Nephron progenitor cell (in vitro differentiated cells): ENCODE results near the gene CLEC10A.
"Not testable (repeated sequence)": the region's sequence is repeated elsewhere in the genome, so short reads cannot be mapped to it uniquely, and the experiment has no call there.

Source experiments
- DNase-seq: peaks from one replicate; pipeline ENCODE4 v3.0.0; 2021
- H3K27ac Mint-ChIP-seq: 2 replicates; pipeline ENCODE4 v1.8.0; 2021; ENCODE audit warnings: mild to moderate bottlenecking, moderate library complexity, mixed read lengths
- H3K27me3 Mint-ChIP-seq: 2 replicates; pipeline ENCODE4 v1.8.0; 2021; ENCODE audit warnings: mild to moderate bottlenecking, low read depth, mixed read lengths; ENCODE audit not compliant: poor library complexity
- H3K36me3 Mint-ChIP-seq: 2 replicates; pipeline ENCODE4 v1.8.0; 2021; ENCODE audit warnings: low read depth, mixed read lengths
- H3K4me1 Mint-ChIP-seq: 2 replicates; pipeline ENCODE4 v1.8.0; 2021; ENCODE audit warnings: mixed read lengths
- H3K4me3 Mint-ChIP-seq: 2 replicates; pipeline ENCODE4 v1.8.0; 2021; ENCODE audit warnings: mild to moderate bottlenecking, moderate library complexity, mixed read lengths
- H3K9me3 Mint-ChIP-seq: 2 replicates; pipeline ENCODE4 v1.8.0; 2021; ENCODE audit warnings: mild to moderate bottlenecking, moderate library complexity, mixed read lengths
- CTCF ChIP-seq: fragments of 200-600 bp; sonication (generic); IDR thresholded peaks from 2 replicates; pipeline ENCODE4 v1.5.0; 2021; ENCODE audit warnings: antibody characterized with exemption

CLEC10A gene

DNA sequence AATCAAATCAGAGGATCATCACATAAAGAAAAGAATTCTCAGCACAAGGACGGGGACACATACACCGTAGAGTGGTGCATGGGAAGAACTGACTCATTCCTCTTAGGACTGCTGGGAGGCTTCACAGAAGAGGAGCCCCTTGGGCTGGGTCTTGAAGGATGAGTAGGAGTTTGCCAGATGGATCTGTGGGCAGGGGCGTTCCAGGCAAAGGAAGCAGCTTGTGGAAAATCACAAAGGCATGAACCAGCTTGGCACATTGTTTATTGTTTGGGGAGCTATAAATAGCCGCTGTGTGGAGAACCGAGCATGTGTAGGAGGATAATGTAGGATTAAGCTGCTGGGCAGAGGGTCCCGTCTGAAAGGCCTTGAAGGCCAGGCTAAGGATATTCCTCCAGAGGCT lies 31.1 kb downstream of the CLEC10A start:
- H3K9me3 Mint-ChIP-seq, result no peaks in the 10 kb centered on the region
- no peaks in the 10 kb centered on the region for H3K36me3 Mint-ChIP-seq
- peaks cover 15% of the 10 kb centered on the region for H3K27me3 Mint-ChIP-seq
- DNase-seq, result no peak
- H3K27ac Mint-ChIP-seq, result no peak overlapping the region
- peaks cover 37% of the 10 kb centered on the region for H3K4me1 Mint-ChIP-seq
- no peak for TF ChIP-seq CTCF
- no peak overlapping the region for H3K4me3 Mint-ChIP-seq

GRCh38 chr17:7047566-7047965 lies 32.5 kb downstream of the CLEC10A start:
- no peak for DNase-seq
- TF ChIP-seq CTCF, result no peak
- Mint-ChIP-seq H3K4me1 (peaks cover 33% of the 10 kb centered on the region), H3K36me3 (no peaks in the 10 kb centered on the region), H3K27me3 (peaks cover 21% of the 10 kb centered on the region), H3K27ac (no peak overlapping the region), H3K4me3 (peak overlapping the region; percentile 84), H3K9me3 (no peaks in the 10 kb centered on the region)

GRCh38 chr17:7046725-7047397 lies 33.2 kb downstream of the CLEC10A start:
- not testable (repeated sequence) for H3K9me3 Mint-ChIP-seq, H3K36me3 Mint-ChIP-seq
- Mint-ChIP-seq H3K4me3 (peak overlapping the region; percentile 84), H3K27me3 (peaks cover 27% of the 10 kb centered on the region), H3K4me1 (peaks cover 38% of the 10 kb centered on the region), H3K27ac (peak overlapping the region; percentile 14)
- DNase-seq, result peak; percentile 33

DNA sequence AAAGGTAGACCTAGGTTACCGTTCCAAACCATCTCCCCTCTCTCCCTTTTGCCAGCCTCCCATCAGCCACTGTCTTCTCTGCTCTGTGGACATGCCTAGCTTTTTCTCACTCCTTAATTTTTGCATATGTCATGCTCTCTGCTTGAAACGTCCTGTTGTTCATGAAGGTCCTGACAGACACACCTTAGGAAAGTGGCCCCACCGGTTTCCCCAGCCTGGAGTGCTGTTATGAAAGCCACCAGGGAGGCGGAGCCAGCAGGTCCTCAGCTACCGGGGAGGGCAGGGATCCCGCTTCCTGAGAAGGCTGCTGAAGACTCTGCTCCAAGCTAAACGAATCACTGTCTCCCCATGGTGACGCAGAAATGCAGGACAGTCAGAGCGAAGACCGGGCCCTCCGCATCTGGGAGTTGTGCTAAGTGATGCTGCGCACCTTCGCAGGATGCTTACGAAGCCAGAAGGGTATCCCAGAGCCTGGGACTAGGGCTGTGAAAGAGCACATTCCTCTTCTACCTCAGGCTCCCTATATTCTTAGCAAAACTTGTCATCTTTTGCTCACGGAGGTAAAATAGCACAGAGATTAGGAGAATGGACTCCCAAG lies 33.8 kb downstream of the CLEC10A start:
- Mint-ChIP-seq H3K27me3 (peaks cover 31% of the 10 kb centered on the region), H3K4me3 (peak overlapping the region; percentile 84), H3K4me1 (peaks cover 45% of the 10 kb centered on the region), H3K36me3 (no peaks in the 10 kb centered on the region), H3K9me3 (no peaks in the 10 kb centered on the region), H3K27ac (peak overlapping the region; percentile 14)
- no peak for TF ChIP-seq CTCF
- peak; percentile 48 for DNase-seq

GRCh38 chr17:7045492-7046126 lies 34.4 kb downstream of the CLEC10A start:
- peak; percentile 39 for DNase-seq
- TF ChIP-seq CTCF, result peak; percentile 94
- H3K36me3 Mint-ChIP-seq, result no peaks in the 10 kb centered on the region
- H3K27ac Mint-ChIP-seq, result no peak overlapping the region
- no peaks in the 10 kb centered on the region for H3K9me3 Mint-ChIP-seq
- peaks cover 49% of the 10 kb centered on the region for H3K4me1 Mint-ChIP-seq
- peaks cover 30% of the 10 kb centered on the region for H3K27me3 Mint-ChIP-seq
- peak overlapping the region; percentile 84 for H3K4me3 Mint-ChIP-seq

GRCh38 chr17:7043497-7044198 lies 36.4 kb downstream of the CLEC10A start, which contains the start of gene SLC16A11:
SLC16A11 (minus strand) TSS chr17:7044092; CDS start chr17:7043513, 579 bp downstream.
- peak; percentile 59 for DNase-seq
- peak within 1 kb of the TSS; percentile 64 for H3K4me3 Mint-ChIP-seq

More at GRCh38 chr17:7043497-7044198, 36.4 kb downstream of the CLEC10A start, which contains the start of gene SLC16A11:
- no peak for TF ChIP-seq CTCF
- peaks cover 30% of the 10 kb centered on the region for H3K27me3 Mint-ChIP-seq
- H3K9me3 Mint-ChIP-seq, result no peaks in the 10 kb centered on the region
- no peaks in the 10 kb centered on the region for H3K36me3 Mint-ChIP-seq
- H3K27ac Mint-ChIP-seq, result no peak within 1 kb of the TSS
- H3K4me1 Mint-ChIP-seq, result peaks cover 54% of the 10 kb centered on the region
